GM19452 (cell line): Measurements from ENCODE around the gene SARDH.

ENCODE experiments used
- ATAC-seq: cut with Tn5 transposase; IDR thresholded peaks from one replicate; pipeline ENCODE4 v1.9.1; 2021; ENCODE audit not compliant: unreplicated experiment

SARDH gene

GRCh38 chr9:133705576-133705975 is 32.6 kb downstream of the SARDH start:
- ATAC-seq, result no peak

- ATAC-seq, result no peak
Observed at GRCh38 chr9:133704711-133705181, 33.4 kb downstream of the SARDH start.

DNA sequence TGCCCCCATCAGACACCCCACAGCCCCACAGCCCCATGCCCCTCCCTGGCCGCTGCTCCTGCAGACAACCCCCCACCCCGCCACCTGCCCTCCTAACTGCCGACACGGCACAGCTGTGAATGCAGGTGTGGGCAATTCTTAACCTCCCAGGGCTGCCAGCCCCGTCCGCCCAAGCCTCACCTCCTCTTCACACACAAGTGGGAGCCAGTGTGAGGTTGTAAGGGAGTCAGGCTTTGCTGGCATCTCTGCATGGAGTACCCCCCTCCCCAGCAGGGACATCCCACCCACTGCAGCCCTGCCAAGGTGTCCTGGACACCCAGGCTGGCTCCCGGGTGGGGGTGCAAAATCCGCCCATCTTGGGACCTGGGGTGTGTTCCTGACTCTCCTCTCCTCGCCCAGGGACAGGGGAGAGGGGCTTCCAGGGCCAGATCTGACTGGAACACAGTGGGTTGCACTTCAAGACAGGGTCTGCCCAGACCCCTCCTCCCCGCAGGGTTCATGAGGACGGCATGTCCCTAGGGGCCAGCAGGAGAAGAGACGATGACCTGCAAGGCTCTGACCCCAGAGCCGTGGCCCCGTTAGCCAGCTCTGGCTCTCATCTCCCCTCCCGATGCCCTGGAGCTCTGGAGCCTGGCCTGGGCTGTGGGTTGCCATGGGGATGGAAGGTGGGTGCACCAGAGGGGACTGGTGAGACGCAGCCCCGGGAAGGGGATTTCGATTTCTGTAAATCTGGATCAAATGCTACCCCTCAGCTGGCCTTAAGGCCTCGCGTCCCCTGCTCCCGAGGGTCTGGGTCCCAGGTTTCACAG is 34.4 kb downstream of the SARDH start:
- no peak for ATAC-seq

- ATAC-seq, result no peak
Observed at GRCh38 chr9:133702798-133703590, 35.2 kb downstream of the SARDH start.

DNA sequence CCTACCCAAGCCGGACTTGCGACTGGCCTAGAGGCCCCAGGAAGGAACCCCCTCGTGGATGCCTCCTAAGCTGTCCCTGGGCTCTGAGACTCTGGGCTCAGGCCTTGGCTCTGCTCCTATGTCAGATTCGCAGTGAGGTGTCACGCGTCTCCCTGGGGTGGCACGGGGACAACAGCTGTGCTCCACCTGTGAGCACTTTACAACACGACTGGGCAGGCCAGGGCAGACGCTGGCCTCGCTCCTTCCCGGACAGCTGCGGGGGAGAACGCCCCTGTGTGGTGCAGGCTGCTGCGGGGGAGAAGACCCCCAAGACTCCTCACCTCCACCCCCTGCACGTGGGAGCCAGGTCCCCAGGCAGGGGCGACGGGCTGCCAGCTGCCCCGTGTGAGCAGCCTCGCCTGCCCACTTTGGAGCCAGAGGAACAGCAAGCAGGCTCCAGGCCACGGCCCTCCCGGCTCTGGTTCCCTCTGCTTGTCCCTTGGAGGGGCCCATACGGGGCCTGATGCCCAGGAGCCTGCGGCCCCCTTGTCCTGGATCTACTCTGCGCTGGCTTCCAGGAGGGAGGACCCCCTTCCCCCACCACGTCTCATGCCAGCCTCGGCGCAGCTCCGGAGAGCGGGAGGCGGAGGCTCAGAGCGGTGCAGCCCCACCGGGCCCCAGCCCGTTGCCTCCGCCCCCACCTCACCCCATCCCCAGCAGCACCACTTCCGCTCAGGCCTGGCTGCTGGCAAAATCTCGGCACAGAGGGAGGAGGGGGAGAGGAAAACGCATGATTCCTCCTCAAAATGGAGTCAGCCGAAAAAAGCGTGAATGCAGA is 36.0 kb downstream of the SARDH start:
- ATAC-seq, result no peak

GRCh38 chr9:133701321-133701980 is 36.7 kb downstream of the SARDH start:
- ATAC-seq, result no peak

DNA sequence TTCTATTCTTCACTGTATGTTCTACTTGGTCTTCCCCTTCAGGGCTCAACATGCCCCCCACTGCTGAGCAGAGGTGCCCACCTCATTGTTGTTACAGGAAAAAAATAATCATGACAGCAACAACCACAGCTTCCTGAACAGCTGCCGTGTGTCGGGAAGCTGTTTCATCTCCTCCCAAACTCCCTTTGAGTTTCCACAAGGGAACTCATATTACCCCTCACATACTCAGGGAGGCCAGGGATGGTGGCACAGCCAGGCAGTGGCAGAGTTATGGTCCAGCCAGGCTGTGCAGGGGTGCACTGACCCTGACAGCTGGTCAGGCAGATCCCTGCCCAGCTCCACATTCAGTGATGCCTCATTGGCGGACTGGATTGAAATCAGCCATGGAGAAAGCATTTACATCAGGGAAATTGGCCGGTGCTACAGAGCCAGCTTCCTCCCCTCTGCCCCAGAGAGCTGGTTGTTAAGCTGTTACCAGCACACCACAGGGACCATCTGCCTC is 37.3 kb downstream of the SARDH start:
- no peak for ATAC-seq

- ATAC-seq, result no peak
Observed at GRCh38 chr9:133699546-133699945, 38.6 kb downstream of the SARDH start.

- ATAC-seq, result no peak
Observed at GRCh38 chr9:133696071-133696472, 42.1 kb downstream of the SARDH start.

DNA sequence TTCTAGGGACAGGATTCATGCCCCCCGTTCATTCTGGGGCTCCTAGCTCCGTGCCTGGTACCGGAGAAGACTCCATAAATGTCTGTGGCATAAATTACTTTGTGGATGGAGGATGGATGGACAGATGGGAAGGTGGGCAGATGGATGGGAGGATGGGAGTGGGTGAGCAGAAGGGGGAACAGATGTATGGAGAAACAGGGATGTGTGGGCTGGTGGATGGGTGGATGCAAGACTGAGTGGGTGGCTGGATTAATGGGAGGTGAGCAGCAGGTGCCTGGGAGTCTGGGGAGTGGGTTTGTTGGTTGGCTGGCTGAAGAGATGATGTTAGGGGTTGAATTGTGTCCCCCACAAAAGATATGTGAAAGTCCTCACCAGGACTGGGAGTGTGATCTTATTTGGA is 43.5 kb downstream of the SARDH start:
- no peak for ATAC-seq

DNA sequence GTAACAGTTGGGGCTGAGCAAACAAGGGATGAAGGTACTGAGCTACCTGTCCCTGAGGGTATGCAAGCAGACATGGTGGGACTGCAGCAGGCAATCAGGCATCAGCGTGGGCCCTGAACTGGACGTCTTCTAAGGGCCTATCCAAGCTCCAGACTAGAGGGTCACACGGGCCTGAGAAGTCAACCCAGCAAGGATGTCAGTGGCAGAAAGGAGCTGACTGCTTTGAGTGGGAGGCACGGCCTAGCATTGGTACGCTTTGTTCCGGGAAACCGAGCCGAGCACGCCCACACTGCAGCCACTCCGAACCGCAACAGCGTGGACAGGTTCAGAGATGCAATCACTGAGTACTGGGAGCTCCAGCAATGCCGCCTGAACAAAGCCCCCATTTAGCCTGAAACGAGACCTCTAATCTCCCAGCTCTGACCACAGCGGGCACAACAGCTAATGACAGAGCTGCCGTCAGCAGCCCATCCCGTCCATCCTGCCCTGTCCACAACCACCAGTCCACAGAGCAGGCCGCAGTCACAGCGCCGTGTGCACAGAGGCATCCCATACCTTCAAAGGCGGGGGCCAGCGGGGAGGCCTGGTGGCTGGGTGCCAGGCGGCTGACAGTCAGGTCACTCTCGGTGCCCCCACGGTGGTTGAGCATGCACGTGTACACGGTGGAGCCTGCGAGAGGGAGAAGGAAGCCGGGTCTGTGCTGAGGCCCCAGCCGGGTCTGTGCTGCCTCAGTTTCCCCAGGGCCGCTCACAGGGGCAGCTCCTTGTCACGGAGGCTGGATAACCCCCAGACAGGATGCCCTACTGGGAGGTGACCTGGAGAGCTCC is 44.2 kb downstream of the SARDH start:
- no peak for ATAC-seq

DNA sequence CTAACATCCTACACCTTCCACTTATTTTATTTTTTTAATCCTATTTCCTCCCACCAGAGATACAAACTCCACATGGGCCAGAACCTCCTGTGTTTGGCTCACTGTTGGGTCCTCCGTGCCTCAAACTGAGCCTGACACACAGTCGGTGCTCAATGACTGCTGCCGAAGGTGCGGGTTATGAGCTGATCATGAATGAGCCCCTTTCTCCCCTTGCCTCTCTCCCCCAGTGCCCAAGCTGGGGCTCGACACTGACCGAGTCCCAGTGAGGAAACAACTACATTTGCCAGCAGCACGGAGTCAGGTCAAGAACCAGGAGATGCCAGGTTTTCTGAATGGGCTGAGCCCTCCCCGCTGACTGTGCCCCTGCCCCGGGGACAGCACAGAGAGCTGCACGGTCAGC is 45.0 kb downstream of the SARDH start:
- ATAC-seq, result no peak

GRCh38 chr9:133692364-133692985 is 45.7 kb downstream of the SARDH start:
- no peak for ATAC-seq

DNA sequence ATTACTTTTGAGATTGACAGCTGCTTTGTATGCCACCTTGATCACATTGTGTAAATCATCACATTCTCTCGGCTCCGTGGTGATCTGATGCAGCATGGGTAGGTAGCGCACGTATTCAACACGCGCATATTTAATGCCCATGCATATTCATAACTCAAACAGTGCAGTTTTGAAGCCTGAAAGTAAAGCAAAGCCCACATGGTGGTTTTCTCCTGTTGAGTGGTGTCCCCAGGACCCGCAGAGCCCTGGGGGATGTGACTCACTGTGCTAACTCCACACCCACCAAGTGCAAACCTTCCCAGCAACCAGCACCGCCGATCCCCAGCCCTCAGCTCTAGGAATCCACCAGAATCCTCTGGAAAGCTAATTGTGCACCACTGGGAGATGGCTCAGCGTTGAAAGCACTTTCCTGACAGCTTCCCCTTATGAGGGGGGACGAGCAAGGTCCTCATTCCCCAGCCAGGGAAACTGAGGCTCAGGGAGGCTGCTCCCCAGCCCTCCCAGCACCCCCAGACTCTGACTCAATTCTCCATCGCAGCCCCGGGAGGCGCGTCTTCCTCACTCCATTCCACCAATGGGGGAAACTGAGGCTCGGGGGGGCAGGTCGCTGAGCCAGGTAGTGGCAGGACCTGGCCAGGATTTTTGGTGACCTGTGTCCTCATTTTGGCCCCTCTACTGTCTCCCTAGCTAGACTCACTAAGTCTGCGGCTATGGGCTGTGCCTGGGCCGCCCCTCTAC is 46.4 kb downstream of the SARDH start:
- ATAC-seq, result no peak

DNA sequence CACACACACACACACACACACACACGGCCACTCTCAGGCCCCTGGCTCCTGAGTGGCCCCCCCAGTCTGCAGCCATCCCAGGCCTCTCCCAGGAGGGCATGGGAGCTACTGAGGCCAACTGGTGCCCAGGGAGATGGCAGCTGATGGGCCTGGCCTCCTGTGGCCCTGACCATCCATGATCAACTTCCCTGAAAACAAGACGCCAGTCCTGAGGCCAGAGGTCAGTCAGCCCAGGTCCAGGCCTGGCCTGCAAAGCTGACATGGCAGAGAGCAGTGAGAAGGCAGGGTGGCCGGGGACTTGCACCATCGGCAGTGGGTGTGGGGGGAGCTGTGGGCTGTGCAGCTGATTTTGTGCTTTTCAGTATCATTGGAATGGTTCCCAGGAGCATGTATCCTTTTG is 47.0 kb downstream of the SARDH start:
- no peak for ATAC-seq

DNA sequence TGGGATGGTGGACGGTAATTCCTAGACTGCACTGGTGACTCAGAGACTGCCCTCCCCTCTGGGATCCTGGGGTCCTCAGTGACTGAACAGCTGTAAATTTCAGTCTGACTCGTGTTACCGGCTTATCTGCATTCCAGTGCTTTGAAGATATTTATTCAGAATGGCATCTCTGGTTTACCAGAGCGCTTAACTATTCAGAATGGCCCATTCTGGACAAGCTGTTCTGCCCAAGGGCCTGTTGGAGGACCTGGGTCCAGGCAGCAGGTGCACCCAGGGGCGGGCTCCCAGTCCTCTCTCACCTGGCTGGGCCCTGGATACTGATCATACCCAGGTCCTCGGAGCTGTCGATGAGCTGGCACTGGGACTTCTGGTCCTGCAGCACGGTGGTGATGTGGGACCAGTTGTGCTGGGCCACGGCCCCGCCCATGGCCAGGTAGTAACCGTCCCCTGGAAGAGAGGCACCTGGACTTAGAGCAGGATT is 48.0 kb downstream of the SARDH start:
- no peak for ATAC-seq

DNA sequence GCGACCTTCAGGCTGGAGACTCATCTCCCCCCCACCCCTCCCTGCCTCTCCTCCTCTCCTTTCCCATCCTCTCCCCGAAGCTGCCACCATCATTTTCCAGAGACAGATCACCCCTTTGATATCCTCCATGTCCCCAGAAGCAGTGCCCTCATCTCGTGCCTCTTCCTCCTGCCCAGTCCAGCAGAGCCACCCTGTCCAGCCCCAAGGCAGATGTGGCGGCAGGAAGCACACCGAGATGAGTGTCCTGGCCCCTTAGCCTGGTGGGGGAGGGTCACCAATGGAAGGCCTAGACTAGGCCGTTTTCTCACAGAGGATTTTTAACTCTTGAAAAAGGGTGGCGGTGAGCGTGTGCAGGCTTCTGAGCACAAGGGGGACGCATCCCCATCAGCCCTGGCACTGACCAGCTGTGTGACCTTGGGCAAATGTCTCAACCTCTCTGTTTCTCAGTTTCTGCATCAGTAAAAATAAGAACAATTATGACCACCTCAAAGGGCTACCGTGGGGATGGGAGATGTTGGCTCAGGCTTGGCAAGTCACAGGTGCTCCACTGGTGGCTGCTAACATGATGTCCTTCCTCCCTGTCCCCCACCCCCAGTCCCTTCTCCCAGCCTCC is 48.9 kb downstream of the SARDH start:
- no peak for ATAC-seq
